Gastroesophageal sphincter (tissue), 4 donors: ENCODE measurements around the gene PRF1. TPM values are rescaled to one million over a fixed set of nuclear protein-coding genes. Genes with fewer than 3 reads are reported as not detected.
A peak's percentile ranks its signal among the peaks of the same experiment; 100 is the strongest.

ENCODE experiments used
- ATAC-seq: fragments of 150-250 bp; one replicate; pipeline ENCODE4 v1.9.1; 2016; ENCODE audit warnings: mild to moderate bottlenecking, moderate library complexity
- H3K27ac ChIP-seq, 4 donors: fragments of 200-600 bp; sonication (generic) in 3 of 4; 1 replicate in 3 of 4; 2 replicates in 1 of 4; pipeline ENCODE4 v1.5.1; 2016 to 2019
- H3K27me3 ChIP-seq: fragments of 200-600 bp; sonication (generic); one replicate; pipeline ENCODE4 v1.5.1; 2019
- H3K36me3 ChIP-seq, 2 donors: fragments of 200-600 bp; sonication (generic); one replicate each; pipeline ENCODE4 v1.5.1; 2019; ENCODE audit warnings: control low read depth in 1 of 2
- H3K4me1 ChIP-seq, 3 donors: fragments of 200-600 bp; sonication (generic); 1 replicate in 2 of 3; 2 replicates in 1 of 3; pipeline ENCODE4 v1.5.1; 2016 to 2019; ENCODE audit warnings: control low read depth in 2 of 3
- H3K4me3 ChIP-seq, 2 donors: fragments of 200-600 bp; sonication (generic); one replicate each; pipeline ENCODE4 v1.5.1; 2019; ENCODE audit warnings: mild to moderate bottlenecking in 1 of 2, moderate library complexity in 1 of 2
- H3K9me3 ChIP-seq, 3 donors: fragments of 200-600 bp; sonication (generic); one replicate each; pipeline ENCODE4 v1.5.1; 2017 to 2019; ENCODE audit warnings: control low read depth in 2 of 3
- CTCF ChIP-seq, 4 experiments: fragments of 200-600 bp in 2 of 4; fragments of 450-650 bp in 2 of 4; sonication (generic) in 1 of 4; IDR thresholded peaks; one replicate each; pipeline ENCODE4 v1.5.1; 2017 to 2019; ENCODE audit warnings: antibody characterized with exemption in 4 of 4, mild to moderate bottlenecking in 2 of 4, moderate library complexity in 2 of 4
- EP300 ChIP-seq: sonication (generic); formaldehyde crosslinking; IDR thresholded peaks from one replicate; pipeline ENCODE4 v1.6.1; 2017; ENCODE audit warnings: antibody characterized with exemption, mild to moderate bottlenecking
- POLR2A ChIP-seq, 2 donors: fragments of 450-650 bp; IDR thresholded peaks; one replicate each; pipeline ENCODE4 v1.6.1; 2017; ENCODE audit warnings: antibody characterized with exemption in 2 of 2, mild to moderate bottlenecking in 2 of 2, moderate library complexity in 1 of 2
- POLR2AphosphoS5 ChIP-seq: sonication (generic); formaldehyde crosslinking; IDR thresholded peaks from one replicate; pipeline ENCODE4 v1.6.1; 2017; ENCODE audit warnings: antibody characterized with exemption
- WGBS, 2 donors: methylation state at CpG; one replicate each; pipeline ENCODE4 v1.1.5; 2018; ENCODE audit warnings: low coverage in 1 of 2; 5-methylcytosine and 5-hydroxymethylcytosine counted together
- total RNA-seq, 4 donors: library from RNA; depleted of rRNA; stranded (reverse); fragments of >200 nt; gene quantifications; one replicate each; pipeline ENCODE4 v1.1.0, GENCODE V29; 2016

Gene PRF1
- total RNA-seq, 4 donors from 2014 or later: 0.96 to 3.9 (median 2.0) TPM; not detected in 1

- TF ChIP-seq EP300 (no peak), POLR2A (IDR thresholded peaks at IDR 0.05) (no peak), POLR2AphosphoS5 (peak; percentile 42), CTCF (IDR thresholded peaks at IDR 0.05) (peak in 3 of 4 experiments; percentile 18 to 65 (median 58))
- ATAC-seq: peak; percentile 71
- Histone ChIP-seq H3K9me3 (no peaks in the 10 kb centered on the region), H3K4me3 (no peak overlapping the region), H3K4me1 (peaks cover 0 to 48% (median 17%) of the 10 kb centered on the region in 3 donors), H3K27me3 (no peaks in the 10 kb centered on the region), H3K36me3 (peaks cover 0 to 20% of the 10 kb centered on the region in 2 donors), H3K27ac (peak overlapping the region in 1 of 4 donors; percentile 17)
- 42 to 48% methylated on average over 14 to 15 of the region's 20 CpGs for WGBS, 2 donors
Observed at GRCh38 chr10:70558871-70559810, 43.4 kb downstream of the PRF1 start.

GRCh38 chr10:70558295-70558694 lies 44.2 kb downstream of the PRF1 start:
- ATAC-seq: no peak
- Histone ChIP-seq H3K4me1 (peaks cover 0 to 45% (median 17%) of the 10 kb centered on the region in 3 donors), H3K27me3 (no peaks in the 10 kb centered on the region), H3K36me3 (peaks cover 0 to 25% of the 10 kb centered on the region in 2 donors), H3K27ac (no peak overlapping the region), H3K9me3 (no peaks in the 10 kb centered on the region), H3K4me3 (no peak overlapping the region)
- no peak for TF ChIP-seq EP300
- no peak for TF ChIP-seq POLR2AphosphoS5
- TF ChIP-seq CTCF (IDR thresholded peaks at IDR 0.05): no peak
- no peak for TF ChIP-seq POLR2A (IDR thresholded peaks at IDR 0.05)
- WGBS, 2 donors: 89 to 95% methylated on average over 7 to 10 of the region's 11 CpGs

GRCh38 chr10:70557876-70558275 lies 44.7 kb downstream of the PRF1 start:
- ATAC-seq: no peak
- no CpG with 5 or more reads among the region's 2 CpGs for WGBS, 2 donors
- Histone ChIP-seq H3K4me3 (no peak overlapping the region), H3K27me3 (no peaks in the 10 kb centered on the region), H3K36me3 (peaks cover 0 to 28% of the 10 kb centered on the region in 2 donors), H3K4me1 (peaks cover 0 to 44% (median 17%) of the 10 kb centered on the region in 3 donors), H3K27ac (no peak overlapping the region), H3K9me3 (no peaks in the 10 kb centered on the region)
- TF ChIP-seq POLR2AphosphoS5 (no peak), POLR2A (IDR thresholded peaks at IDR 0.05) (no peak)

- 100% methylated on average over 1 to 2 of the region's 11 CpGs for WGBS, 2 donors
- no peak for TF ChIP-seq POLR2A (IDR thresholded peaks at IDR 0.05)
- no peak for TF ChIP-seq EP300
- TF ChIP-seq CTCF (IDR thresholded peaks at IDR 0.05): no peak
- TF ChIP-seq POLR2AphosphoS5: no peak
Observed at GRCh38 chr10:70557086-70557845, 45.3 kb downstream of the PRF1 start.

GRCh38 chr10:70555371-70555770 lies 47.2 kb downstream of the PRF1 start:
- Histone ChIP-seq H3K9me3 (no peaks in the 10 kb centered on the region), H3K36me3 (peaks cover 0 to 48% of the 10 kb centered on the region in 2 donors), H3K27me3 (no peaks in the 10 kb centered on the region), H3K4me3 (no peak overlapping the region), H3K4me1 (peaks cover 0 to 34% (median 11%) of the 10 kb centered on the region in 3 donors), H3K27ac (no peak overlapping the region)
- no CpG with 5 or more reads among the region's 11 CpGs for WGBS, 2 donors
- no peak for TF ChIP-seq CTCF (IDR thresholded peaks at IDR 0.05)
- TF ChIP-seq POLR2A (IDR thresholded peaks at IDR 0.05): no peak
- TF ChIP-seq POLR2AphosphoS5: no peak
- TF ChIP-seq EP300: no peak
- no peak for ATAC-seq

More at GRCh38 chr10:70557086-70557845, 45.3 kb downstream of the PRF1 start:
- ATAC-seq: no peak
- Histone ChIP-seq H3K4me3 (no peak overlapping the region), H3K27ac (no peak overlapping the region), H3K27me3 (no peaks in the 10 kb centered on the region), H3K36me3 (peaks cover 0 to 34% of the 10 kb centered on the region in 2 donors), H3K4me1 (peaks cover 0 to 40% (median 17%) of the 10 kb centered on the region in 3 donors), H3K9me3 (no peaks in the 10 kb centered on the region)
